ENCODE measurements around the gene HOXC13.

HOXC13 gene

DNA sequence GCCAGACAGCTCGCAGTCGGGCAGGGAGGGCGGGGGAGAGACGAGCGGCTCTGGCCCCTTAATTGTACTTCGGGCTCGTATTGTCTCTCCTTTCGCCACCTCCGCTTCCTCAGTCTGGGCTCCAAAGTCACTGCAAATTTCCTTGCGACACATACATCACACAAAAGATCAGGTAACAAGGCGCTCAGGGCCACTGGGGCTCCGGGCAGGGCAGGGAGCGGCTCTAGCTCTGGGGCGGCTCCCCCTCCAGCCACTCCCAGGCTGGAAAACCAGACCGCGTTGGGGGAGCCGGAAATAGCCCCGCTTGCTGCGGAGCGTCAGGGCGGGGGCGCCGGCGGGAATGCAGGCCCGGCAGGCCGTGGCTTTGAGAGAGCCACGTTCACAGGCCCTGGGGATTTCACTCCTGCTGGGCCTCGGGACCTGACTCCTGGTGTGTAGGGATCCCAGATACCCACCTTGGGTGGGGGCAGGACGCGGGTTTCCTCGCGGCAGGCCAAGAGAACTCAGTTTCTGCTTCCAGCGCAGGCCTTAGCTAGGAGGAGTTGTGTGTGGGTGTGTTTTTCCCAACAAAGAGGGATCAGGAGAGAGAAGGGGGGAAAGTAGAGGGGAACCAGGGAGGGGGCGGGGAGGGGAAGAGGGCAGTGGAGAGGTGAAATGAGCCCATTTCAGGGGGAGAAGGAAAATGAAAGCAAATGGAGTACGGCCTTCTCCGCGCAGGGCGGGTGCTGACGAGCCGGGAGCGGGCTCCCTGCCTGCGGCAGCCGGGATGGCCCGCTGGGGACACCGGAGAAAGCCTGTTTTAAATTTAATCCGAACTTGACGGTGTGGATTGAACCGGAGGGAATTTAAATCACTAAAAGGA lies 57.0 kb downstream of the HOXC13 start:
- DNase-seq (ENCODE audit: low spot score) = no peak

Measured in activated CD4-positive, alpha-beta T cell treated with anti-CD3 and anti-CD28 coated beads, Interleukin-2, Interleukin-4, amounts not matched to agents 100 ng/mL and 50 ng/mL, durations not matched to agents 16 hours and 8 hours (primary cell).